NCI-H2107 treated with DMSO at 0.1 percent for 48 hours (cell line): ENCODE data around the gene MFSD2B.
"Not testable (repeated sequence)": the region's sequence is repeated elsewhere in the genome, so short reads cannot be mapped to it uniquely, and the experiment has no call there.

ENCODE experiments used
- DNase-seq: peaks from one replicate; lab custom pipeline; 2025; ENCODE audit not compliant: unreplicated experiment; lab: John Stamatoyannopoulos, UW

Gene MFSD2B

DNA sequence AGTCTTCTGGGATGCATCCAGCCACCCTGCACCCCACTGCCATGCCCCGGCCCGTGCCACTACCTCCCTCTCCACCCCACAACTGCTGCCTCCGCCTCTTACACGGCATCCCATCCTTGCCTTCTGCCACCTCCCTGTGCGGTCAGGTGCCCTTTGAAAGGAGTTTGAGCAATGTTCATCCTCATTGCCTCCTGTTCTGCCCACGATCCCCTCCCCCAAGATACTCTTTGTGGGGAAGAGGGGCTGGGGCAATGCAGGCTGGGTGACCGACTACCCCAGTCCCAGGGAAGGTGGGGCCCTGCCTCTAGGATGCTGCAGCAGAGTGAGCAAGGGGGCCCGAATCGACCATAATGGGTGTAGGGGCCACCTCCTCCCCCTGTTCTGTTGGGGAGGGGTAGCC, 8.4 kb downstream of the MFSD2B start:
- no peak for DNase-seq

DNA sequence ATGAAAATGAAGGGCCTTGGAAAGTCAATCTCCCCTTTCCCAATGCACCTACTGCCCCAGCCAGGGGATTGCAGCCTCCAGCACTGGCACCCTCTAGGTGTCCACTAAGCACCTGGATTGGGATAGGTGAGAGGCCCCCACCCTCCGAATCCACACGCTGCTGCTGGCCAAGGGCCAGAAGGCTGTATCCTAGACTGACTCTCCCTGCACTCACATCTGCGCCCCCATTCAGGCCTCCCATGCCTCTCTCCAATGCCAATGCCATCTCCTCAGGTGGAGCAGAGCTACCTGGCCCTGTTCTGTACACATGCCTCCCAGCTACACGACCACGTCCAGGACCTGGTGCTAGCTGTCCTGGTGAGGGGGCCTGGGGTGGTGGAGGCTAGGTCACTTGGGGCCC, 9.8 kb downstream of the MFSD2B start:
- DNase-seq = no peak

DNA sequence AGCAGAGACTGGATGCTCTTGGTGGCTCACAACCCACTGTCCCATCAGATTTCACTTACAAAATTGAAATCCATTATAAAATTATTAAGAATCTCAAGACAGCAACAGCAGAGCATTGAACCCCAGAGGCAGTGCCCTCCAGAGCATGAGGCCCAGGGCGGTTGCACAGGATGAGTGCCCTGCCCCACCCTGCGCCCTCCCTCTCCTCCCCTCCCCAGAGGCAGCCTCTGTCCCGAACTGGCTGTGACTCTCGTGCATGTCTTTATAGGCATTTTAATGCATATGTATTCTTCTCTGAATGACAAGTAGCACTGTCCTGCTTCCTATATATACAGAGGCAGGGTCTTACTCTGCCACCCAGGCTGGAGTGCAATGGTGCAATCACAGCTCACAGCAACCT, 10.4 kb downstream of the MFSD2B start:
- DNase-seq = no peak

DNA sequence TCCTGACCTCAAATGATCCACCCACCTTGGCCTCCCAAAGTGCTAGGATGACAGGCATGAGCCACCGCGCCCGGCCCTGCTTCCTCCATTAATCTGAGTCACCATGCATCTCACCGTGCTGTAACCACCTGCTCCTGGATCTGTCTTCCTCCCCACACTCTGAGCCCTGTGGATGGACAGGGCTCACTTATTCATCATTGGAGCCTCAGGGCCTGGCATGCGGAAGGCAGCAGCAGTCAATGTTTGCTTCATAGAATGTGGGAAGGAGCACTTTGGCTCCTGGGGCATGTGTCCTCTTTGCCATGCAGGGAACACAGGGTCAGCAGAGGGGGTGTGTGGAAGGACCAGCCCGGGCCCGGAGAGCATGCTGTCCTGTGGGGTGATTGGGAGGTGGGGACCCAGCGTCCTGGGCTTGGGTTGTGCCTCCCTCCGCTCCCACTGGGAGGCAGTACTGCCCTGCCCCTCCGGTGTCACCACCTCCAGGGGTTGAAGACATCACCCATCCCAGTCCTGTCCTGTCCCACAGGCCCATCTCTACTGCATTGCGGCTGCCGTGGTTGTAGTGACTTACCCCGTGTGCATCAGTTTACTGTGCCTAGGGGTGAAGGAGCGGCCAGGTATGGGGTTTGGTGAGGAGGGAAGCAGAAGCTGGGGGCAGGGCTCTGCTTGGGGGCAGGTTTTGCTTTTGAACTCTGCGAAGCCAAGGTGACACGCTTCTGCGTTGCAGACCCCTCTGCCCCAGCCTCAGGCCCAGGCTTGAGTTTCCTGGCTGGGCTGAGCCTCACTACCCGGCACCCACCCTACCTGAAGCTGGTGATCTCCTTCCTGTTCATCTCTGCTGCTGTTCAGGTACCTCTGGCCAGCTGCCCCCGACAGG, 11.5 kb downstream of the MFSD2B start:
- no peak for DNase-seq

DNA sequence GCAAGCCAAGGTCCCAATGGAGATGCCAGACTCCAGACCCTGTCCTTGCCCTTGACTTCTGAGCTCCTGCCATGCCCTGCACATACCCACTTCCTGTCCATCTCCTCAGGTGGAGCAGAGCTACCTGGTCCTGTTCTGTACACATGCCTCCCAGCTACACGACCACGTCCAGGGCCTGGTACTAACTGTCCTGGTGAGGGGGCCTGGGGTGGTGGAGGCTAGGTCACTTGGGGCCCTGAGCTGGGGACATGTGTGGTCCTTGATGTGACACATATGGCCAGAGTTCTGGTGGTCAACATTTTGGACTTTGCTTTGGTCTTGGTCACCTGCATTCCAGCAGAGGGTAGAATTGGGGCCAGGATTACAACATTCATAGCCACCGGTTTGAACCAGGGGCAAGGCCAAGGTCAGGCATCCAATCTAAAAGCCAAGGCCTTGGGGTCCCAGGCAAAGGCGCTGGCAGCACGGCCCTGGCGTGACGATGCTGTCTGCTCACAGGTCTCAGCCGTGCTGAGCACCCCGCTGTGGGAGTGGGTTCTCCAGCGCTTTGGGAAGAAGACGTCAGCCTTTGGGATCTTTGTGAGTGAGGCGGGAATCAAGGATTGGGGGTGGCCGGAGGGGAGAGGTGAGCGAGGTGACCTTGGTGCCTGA, 12.6 kb downstream of the MFSD2B start:
- no peak for DNase-seq

DNA sequence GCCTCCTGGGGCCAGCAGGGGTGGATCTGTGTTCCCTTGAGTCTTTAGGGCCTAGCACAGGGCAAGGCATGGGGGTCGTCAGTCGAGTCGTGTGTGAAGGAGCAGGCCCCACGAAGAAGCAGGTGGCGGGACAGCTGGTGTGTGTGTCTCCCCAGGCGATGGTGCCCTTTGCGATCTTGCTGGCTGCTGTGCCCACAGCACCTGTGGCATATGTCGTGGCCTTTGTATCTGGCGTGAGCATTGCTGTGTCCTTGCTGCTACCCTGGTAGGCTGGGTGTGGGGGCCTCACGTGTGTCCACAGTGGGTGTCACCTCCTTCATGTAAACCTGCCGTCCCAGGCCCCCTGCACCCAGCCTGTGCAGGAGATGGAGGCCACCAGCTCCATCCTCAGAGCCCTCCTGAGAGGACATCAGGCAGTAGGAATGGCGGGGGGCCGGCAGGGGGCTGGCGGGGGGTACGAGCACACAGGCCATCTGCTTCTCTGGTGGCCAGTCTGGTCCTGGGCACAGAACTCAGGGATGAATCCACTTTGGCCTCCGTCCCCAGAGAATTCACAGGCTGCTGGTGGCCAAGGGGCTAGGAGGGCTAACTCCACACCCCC, 13.2 kb downstream of the MFSD2B start:
- DNase-seq = no peak

DNA sequence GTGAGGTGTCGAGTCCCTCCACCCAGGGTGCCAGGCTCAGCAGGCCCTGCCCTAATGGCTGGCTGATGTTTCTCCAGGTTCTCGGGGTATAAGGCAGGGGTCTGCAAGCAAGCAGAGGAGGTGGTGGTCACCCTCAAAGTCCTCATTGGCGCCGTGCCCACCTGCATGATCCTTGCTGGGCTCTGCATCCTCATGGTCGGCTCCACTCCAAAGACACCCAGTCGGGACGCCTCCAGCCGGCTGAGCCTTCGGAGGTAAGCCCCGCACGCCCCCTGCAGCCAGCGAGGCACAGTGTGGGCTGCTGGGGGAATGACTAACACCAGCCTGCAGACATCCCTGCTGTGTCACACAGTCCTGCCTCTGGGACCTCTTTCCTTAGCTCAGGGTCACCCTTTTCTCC, 14.1 kb downstream of the MFSD2B start:
- DNase-seq = no peak

DNA sequence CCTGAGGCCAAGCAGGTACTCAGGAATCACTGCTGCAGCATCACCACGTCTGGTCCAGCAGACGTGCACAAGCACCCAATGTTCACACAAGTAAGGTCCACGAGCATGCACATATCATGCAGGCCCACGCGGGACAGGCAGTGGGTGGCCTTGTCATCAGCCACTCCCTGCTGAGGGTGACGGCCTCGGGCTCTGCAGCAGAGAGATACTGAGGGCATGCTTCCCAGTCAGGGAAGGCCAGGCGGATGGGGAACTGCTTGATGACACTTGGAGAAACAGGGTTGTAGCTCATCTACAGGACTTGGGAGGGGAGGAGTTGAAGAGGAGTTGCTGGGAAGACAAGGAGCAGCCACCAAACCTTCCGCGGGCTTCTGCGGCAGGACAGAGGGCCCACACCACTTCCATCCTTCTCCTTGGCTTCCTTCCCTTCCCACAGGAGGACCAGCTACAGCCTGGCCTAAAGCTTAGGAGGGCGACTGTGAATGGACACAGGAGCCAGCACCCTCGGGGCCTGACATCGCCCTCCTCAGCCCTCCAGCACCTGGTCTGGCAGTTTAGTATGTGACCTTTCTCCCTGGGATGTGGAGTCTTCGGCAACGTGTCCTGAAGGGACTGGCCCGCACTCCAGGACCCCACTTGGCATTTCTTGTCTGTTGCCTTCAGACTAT, 15.2 kb downstream of the MFSD2B start:
- DNase-seq = no peak

DNA sequence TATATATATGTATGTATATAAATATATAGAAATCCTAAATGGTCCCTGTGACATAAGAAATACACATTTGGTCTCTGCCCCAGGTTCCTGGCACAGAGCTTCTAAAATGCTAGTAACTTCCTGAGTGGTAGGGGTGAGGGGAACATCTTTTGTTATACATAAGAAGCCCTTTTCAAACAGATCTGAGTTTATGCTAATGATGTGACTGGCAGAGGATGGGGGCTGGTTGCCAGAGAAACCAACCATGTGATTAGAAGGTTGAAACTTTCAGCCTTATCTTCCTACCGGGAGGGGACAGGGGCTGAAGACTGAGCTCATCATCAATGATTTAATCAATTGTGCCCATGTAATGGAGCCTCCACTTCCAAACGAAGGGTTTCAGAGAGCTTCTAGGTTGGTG, 16.3 kb downstream of the MFSD2B start:
- no peak for DNase-seq

DNA sequence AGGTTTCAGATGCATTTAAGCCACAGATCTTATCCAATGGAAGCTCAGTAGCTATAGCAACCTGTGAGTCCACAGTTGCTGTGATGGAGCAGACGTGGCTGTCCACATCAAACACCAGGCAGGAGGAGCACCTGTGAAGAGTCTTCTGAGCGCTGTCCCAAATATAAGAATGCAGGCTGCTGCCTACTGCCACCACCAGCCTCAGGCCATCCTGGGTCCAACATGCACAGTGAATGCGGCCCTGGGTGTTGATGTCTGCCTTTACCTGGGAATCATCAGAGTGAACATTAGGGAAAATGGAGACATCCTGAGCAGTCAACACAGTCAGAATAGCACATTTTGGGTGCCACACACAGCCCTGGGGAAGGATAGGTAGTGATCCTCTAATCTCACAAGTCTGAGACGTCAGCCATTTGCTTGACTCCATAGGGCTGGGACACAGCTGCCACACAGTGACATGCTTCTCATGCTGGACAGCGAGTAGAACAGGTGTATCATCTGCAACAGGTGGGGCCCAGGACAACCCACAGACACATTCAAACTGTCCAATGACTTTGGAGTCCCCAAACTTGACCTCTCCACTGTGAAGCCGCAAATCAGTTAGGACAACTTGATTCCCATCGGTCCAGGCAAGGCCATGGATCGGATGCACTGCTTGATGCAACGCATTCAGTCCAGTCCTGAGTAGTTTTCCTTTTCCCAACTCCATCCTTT, 29.1 kb downstream of the MFSD2B start:
- no peak for DNase-seq

DNA sequence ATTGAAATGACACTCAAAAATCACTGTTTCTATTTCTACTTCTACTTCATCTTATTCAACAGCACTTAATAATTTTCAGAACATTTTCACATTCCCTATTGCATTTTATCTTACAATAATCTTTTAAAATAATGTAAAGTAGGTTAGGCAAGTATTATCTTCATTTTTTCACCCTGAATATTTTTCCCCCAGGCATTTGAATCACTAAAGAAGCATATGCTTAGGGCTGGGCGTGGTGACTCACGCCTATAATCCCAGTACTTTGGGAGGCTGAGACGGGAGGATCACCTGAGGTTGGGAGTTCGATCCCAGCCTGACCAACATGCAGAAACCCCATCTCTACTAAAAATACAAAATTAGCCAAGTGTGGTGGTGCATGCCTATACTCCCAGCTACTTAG, 30.6 kb downstream of the MFSD2B start:
- no peak for DNase-seq

DNA sequence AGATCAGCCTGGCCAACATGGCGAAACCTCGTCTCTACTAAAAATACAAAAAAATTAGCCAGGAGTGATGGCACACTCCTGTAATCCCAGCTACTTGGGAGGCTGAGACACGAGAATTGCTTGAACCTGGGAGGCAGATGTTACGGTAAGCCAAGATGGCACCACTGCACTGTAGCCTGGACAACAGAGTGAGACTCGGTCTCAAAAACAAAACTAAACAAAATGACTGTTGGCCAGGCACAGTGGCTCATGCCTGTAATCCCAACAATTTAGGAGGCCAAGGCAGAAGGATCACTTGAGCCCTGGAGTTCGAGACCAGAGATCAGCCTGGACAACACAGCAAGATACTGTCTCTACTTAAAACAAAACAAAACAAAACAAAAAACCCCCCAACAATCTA, 33.2 kb downstream of the MFSD2B start:
- DNase-seq = not testable (repeated sequence)

DNA sequence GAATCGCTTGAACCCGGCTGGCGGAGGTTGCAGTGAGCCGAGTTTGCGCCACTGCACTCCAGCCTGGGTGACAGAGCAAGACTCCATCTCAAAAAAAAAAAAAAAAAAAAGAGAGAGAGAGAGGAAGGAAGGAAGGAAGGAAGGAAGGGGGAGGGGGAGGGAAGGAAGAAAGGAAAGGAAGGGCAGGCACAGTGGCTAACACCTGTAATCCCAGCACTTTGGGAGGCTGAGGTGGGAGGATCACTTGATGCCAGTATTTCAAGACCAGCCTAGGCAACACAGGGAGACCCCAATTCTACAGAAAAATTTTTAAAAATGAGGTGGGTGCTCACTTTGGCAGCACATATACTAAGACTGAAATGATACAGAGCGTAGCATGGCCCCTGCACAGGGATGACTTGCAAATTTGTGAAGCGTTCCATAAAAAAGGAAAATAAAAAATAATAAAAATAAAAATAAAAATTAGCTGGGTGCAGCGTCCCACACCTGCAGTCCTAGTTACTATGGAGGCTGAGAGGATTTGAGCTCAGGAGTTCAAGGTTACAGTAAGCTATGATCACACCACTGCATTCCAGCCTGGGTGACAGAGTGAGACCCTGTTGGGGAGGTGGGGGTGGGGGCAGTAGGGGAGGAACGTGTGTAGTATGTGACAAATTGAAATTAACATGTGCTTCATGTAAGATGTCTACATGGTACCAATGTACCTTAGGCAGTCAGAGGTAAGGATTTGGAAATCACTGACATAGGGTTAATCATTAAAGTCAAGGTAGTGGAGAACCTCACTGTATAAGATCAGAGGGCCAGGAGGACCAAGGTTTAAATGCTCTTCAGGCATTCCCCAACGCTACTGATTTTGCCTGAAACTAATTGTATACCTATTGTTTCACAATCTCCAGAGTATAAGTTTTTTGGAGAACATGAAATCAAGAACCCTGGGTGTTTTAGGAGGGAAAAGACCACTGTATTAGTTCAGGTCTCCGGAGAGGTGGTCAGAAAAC, 35.9 kb downstream of the MFSD2B start:
- no peak for DNase-seq

DNA sequence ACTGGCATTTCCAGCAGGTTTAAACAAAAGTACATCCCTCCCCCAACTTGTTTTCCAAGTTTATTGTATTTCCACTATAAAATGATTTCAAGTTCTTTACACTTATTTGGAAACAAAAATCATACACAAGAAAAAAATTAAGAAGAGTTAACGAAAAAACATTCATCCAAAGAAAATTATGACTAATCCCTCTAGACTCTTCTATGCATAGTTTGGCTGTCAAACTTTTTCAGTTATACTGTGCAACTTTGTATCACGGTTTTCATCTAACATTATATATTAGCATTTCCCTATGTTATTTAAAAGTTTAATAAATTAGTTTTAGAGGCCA, 36.7 kb downstream of the MFSD2B start:
- no peak for DNase-seq

DNA sequence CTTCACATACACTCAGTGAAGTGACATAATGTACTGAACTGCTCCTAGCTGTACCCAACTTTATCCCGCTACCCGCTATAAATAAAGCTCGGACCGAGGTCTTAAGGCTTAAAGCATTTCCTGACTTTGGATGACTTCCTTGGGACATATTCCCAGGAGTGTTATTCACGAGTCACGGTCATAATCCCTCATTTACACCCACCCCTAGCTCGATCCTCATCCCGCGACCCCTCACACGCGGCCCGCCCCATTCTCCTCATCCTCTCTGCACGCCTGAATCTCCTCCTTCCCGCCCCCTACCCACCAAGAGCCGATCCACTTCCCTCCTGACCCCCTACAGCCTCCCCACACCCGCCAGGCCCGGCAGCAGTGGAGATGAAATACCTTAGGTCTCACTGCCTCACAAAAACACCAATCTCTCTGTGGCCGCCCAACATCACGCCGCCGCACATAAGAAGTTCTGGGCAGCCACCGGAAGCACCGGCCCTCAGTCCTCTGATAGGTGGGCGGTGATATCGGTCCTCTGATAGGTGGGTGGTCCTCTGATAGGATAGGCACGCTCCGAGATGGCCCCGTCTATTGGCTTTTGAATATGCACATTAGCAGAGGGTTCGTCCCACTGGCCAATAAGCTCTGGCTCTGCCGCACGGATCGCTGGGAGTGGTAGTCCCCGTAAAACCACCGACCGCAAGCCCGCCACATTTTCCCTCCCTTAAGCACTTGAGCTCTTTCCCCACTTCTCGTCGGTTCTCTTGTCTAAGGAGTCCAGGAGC, 37.2 kb downstream of the MFSD2B start, which contains the start of gene WDCP:
Gene WDCP (minus strand): TSS at position 462 of the 773 bp plus-strand sequence. CDS start 7,897 bp downstream, outside the sequence.
- peak; percentile 98 for DNase-seq

DNA sequence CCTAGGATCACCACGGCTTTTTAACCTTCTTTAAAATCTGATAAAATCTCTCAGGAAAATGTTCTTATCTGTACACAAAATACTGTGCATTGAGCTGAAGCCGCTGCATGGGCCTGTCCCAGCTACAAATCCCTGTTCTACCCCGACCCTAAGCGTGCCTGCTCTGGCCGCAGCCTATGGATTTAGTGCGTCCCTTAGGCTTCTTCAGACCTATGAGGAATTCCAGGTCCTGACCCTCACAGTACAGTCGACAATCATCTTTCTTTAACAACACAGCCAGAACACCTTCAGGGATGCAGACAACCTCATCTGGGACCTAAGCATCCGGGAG, 37.8 kb downstream of the MFSD2B start:
- no peak for DNase-seq

DNA sequence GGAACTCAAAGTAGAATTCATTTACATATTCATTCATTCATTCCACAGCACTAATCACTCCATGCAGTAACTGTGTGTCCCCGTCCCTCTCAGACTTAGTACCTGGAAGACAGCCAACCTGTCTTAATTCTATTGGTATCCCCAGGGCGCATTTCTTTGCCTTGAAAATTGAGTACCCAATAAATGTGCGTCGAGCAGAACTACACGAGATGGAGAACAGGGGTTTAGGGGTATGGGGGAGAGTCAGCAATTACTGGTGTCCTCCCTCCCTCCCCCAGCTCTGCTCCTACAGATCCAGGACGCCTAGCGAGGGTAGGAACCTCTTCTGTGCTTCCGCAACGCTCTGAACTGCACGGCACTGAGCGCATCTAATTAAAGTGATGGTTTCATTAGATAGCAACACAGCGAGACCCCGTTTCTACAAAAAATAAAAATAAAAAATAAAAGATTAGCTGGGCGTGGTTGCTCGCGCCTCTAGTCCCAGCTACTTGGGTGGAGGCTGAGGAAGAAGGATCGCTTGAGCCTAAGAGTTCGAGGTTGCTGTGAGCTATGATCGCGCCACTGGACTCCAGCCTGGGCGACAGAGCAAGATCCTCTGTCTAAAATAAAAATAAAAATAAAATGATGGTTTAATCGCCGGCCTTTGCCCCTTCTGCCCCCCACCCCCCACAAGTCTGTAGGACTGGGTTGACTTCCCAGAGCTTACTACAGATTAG, 39.0 kb downstream of the MFSD2B start:
- no peak for DNase-seq

DNA sequence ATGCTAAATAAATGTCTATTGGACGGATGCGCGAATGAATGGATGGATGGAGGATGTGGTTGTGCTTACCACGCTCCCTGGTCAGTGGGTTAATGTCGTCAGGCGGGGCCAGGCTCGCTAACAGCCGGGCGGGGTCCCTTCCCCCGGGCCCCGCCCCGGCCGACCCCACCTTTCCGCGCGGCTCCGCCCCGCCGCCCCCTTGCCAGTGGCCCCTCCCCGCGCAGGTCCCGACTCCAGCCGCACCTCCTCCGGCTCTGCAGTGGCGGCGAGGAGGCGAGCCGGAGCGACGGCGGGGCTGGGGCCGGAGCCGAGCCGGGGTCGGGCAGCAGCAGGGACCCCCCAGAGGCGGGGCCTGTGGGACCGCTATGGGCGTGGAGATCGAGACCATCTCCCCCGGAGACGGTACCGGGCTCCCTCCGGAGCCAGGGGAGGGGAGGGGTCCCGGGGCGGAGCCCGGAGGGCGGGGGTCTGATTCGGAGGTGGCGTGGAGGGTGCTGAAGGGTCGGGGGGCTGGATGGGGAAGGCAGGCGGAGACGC, 39.7 kb downstream of the MFSD2B start, which contains the start of gene FKBP1B:
Gene FKBP1B (plus strand): TSS at position 257 of the 537 bp plus-strand sequence. CDS start 109 bp downstream, at position 366.
- DNase-seq = no peak
